GM03348 (cell line): ENCODE measurements around the gene SH3BP5.
"Not testable (repeated sequence)": the region's sequence is repeated elsewhere in the genome, so short reads cannot be mapped to it uniquely, and the experiment has no call there.

Experiments used
- DNase-seq: peaks from one replicate; pipeline ENCODE4 v3.0.0; 2012; ENCODE audit warnings: low spot score

Gene SH3BP5

GRCh38 chr3:15332405-15333098, at the start of gene SH3BP5:
SH3BP5 (minus strand) TSS chr3:15332586; CDS start chr3:15332408, 178 bp downstream.
- peak; percentile 94 for DNase-seq

GRCh38 chr3:15380980-15381890, 48.8 kb upstream of the SH3BP5 start:
- no peak for DNase-seq

- DNase-seq, result peak; percentile 85
These were observed 45.8 kb upstream of the SH3BP5 start for GRCh38 chr3:15377961-15378791.

GRCh38 chr3:15375461-15376000, 43.1 kb upstream of the SH3BP5 start:
- no peak for DNase-seq

- DNase-seq, result no peak
These were observed 40.5 kb upstream of the SH3BP5 start for GRCh38 chr3:15372918-15373317.

GRCh38 chr3:15368561-15369135, 36.3 kb upstream of the SH3BP5 start:
- no peak for DNase-seq

- DNase-seq, result peak; percentile 55
These were observed 34.7 kb upstream of the SH3BP5 start for GRCh38 chr3:15367059-15367458.

GRCh38 chr3:15364078-15364477, 31.7 kb upstream of the SH3BP5 start:
- not testable (repeated sequence) for DNase-seq

- peak; percentile 31 for DNase-seq
These were observed 29.3 kb upstream of the SH3BP5 start for GRCh38 chr3:15361494-15362214.

- DNase-seq, result peak; percentile 65
These were observed 28.6 kb upstream of the SH3BP5 start for GRCh38 chr3:15360788-15361493.

- no peak for DNase-seq
These were observed 27.5 kb upstream of the SH3BP5 start for GRCh38 chr3:15359677-15360397.

GRCh38 chr3:15356651-15357061, 24.3 kb upstream of the SH3BP5 start:
- DNase-seq, result not testable (repeated sequence)

- DNase-seq, result peak; percentile 33
These were observed 23.8 kb upstream of the SH3BP5 start for GRCh38 chr3:15356176-15356575.

- DNase-seq, result no peak
These were observed 22.7 kb upstream of the SH3BP5 start for GRCh38 chr3:15355086-15355485.

- no peak for DNase-seq
These were observed 22.1 kb upstream of the SH3BP5 start for GRCh38 chr3:15354485-15354884.

GRCh38 chr3:15350141-15350540, 17.8 kb upstream of the SH3BP5 start:
- DNase-seq, result no peak

- DNase-seq, result not testable (repeated sequence)
These were observed 17.1 kb upstream of the SH3BP5 start for GRCh38 chr3:15349438-15349837.

- no peak for DNase-seq
These were observed 15.9 kb upstream of the SH3BP5 start for GRCh38 chr3:15348246-15348645.

GRCh38 chr3:15347737-15348110, 15.3 kb upstream of the SH3BP5 start:
- no peak for DNase-seq
